Measurements from ENCODE around the gene CCNB2. TPM values are rescaled to one million over a fixed set of nuclear protein-coding genes. Genes with fewer than 3 reads are reported as not detected.

CCNB2 gene
- total and polyA plus RNA-seq, 9 of the 15 experiments (the other 6 are each of a cell fraction or from before 2014, with no cell fraction given): 84.8 to 266 (median 124) TPM

GRCh38 chr15:59104912-59105732 lies at the start of gene CCNB2 (continued):
- TF ChIP-seq ZNF740 (CRISPR knock-in tag; IDR thresholded peaks at IDR 0.05): 0 out of 2 replicates have a peak, but pooled peaks have one; percentile 38
- 0 out of 4 replicates have a peak, but pooled peaks of 1 of the 2 experiments have one; percentile 2 for TF ChIP-seq ZNF740 (tag; IDR thresholded peaks at IDR 0.05)
- no peak for TF ChIP-seq ZNF764 (CRISPR knock-in tag; IDR thresholded peaks at IDR 0.05; ENCODE audit: low read depth)
- TF ChIP-seq CUX1 (CRISPR knock-in tag; IDR thresholded peaks at IDR 0.05): no peak
- TF ChIP-seq SMARCA5 (IDR thresholded peaks at IDR 0.05): no peak
- no peak for TF ChIP-seq HMG20B (CRISPR knock-in tag; IDR thresholded peaks at IDR 0.05)
- TF ChIP-seq MTA2 (IDR thresholded peaks at IDR 0.05; ENCODE audit: low read depth): no peak
- TF ChIP-seq ZNF384 (IDR thresholded peaks at IDR 0.05; ENCODE audit: low read depth, low read length): peak; percentile 94
- peak; percentile 31 for TF ChIP-seq SP2 (IDR thresholded peaks at IDR 0.05; ENCODE audit: extremely low read depth, low read depth, low read length, poor library complexity, severe bottlenecking)
- TF ChIP-seq CTBP1 (IDR thresholded peaks at IDR 0.05; ENCODE audit: borderline replicate concordance): peak; percentile 46; the same call in 1 of the 2 replicates
- TF ChIP-seq HES1 (IDR thresholded peaks at IDR 0.05; ENCODE audit: low read depth): no peak
- TF ChIP-seq U2AF1 (optimal IDR thresholded peaks at IDR 0.05; ENCODE audit: low read depth, low read length): no peak
- TF ChIP-seq THAP12 (CRISPR knock-in tag; IDR thresholded peaks at IDR 0.05): peak; percentile 92
- peak; percentile 93 for TF ChIP-seq FOS (IDR thresholded peaks at IDR 0.05; ENCODE audit: extremely low read depth, insufficient read length)
- no peak for TF ChIP-seq FOSL1 (tag; conservative IDR thresholded peaks at IDR 0.05)
- no peak for TF ChIP-seq ZNF124 (CRISPR knock-in tag; IDR thresholded peaks at IDR 0.05)
- peak; percentile 92 for TF ChIP-seq ZC3H4 (CRISPR knock-in tag; IDR thresholded peaks at IDR 0.05; ENCODE audit: borderline replicate concordance)
- no peak for TF ChIP-seq ZNF174 (CRISPR knock-in tag; IDR thresholded peaks at IDR 0.05)
- no peak for TF ChIP-seq ZC3H8 (IDR thresholded peaks at IDR 0.05)
- 0 out of 2 replicates have a peak, but pooled peaks have one; percentile 1 for TF ChIP-seq ZNF232 (CRISPR knock-in tag; IDR thresholded peaks at IDR 0.05)
